Stomach (tissue), 9 donors: Measurements from ENCODE around the gene SENP7. TPM values are rescaled to one million over a fixed set of nuclear protein-coding genes. Genes with fewer than 3 reads are reported as not detected.

Experiments
- DNase-seq, 2 donors: peaks; one replicate each; pipeline versions ENCODE4 v3.0.0 to v3.0.0-alpha.2; 2013 to 2019
- H3K27ac ChIP-seq, 5 donors: fragments of 200-600 bp in 4 of 5; sonication (generic) in 4 of 5; one replicate each; pipeline ENCODE4 v1.5.1; 2013 to 2019; ENCODE audit warnings: mild to moderate bottlenecking in 1 of 5, moderate library complexity in 1 of 5
- H3K27me3 ChIP-seq, 3 donors: fragments of 200-600 bp; sonication (generic); one replicate each; pipeline ENCODE4 v1.5.1; 2017 to 2019; ENCODE audit warnings: mixed run types in 1 of 3
- H3K36me3 ChIP-seq, 4 donors: fragments of 200-600 bp; sonication (generic); 1 replicate in 3 of 4; 2 replicates in 1 of 4; pipeline ENCODE4 v1.5.1; 2016 to 2019
- H3K4me1 ChIP-seq, 4 donors: fragments of 200-600 bp; sonication (generic); one replicate each; pipeline ENCODE4 v1.5.1; 2016 to 2019
- H3K4me3 ChIP-seq, 4 donors: fragments of 200-600 bp; sonication (generic) in 3 of 4; one replicate each; pipeline ENCODE4 v1.5.1; 2016 to 2019; ENCODE audit warnings: mild to moderate bottlenecking in 1 of 4
- H3K9me3 ChIP-seq, 4 donors: fragments of 200-600 bp; sonication (generic); one replicate each; pipeline ENCODE4 v1.5.1; 2016 to 2019
- CTCF ChIP-seq, 7 experiments: fragments of 450-650 bp in 4 of 7; fragments of 200-600 bp in 3 of 7; sonication (generic) in 3 of 7; IDR thresholded peaks; one replicate each; pipeline ENCODE4 v1.5.1; 2016 to 2019; ENCODE audit warnings: antibody characterized with exemption in 7 of 7, control low read depth in 2 of 7, mild to moderate bottlenecking in 1 of 7
- EP300 ChIP-seq: sonication (generic); formaldehyde crosslinking; IDR thresholded peaks from one replicate; pipeline ENCODE4 v1.6.1; 2017; ENCODE audit warnings: antibody characterized with exemption
- POLR2A ChIP-seq, 4 donors: fragments of 450-650 bp; IDR thresholded peaks; one replicate each; pipeline ENCODE4 v1.6.1; 2016; ENCODE audit warnings: antibody characterized with exemption in 4 of 4, control low read depth in 2 of 4, mild to moderate bottlenecking in 1 of 4, moderate library complexity in 1 of 4
- POLR2AphosphoS5 ChIP-seq, 3 donors: sonication (generic); formaldehyde crosslinking; IDR thresholded peaks; one replicate each; pipeline ENCODE4 v1.6.1; 2016; ENCODE audit warnings: antibody characterized with exemption in 3 of 3
- WGBS, 5 donors: extraction: QIAGEN DNeasy Blood & Tissue Kit in 3 of 5; methylation state at CpG; one replicate each; pipeline versions ENCODE4 v1.1.5 to v1.1.7; 2013 to 2018; 5-methylcytosine and 5-hydroxymethylcytosine counted together
- intact Hi-C: fragments of 100-400 bp; cut with DNase I; formaldehyde crosslinking; loops from one replicate; pipeline ENCODE4 v1.15.1; 2023; ENCODE audit warnings: low total_unique reads
- polyA plus RNA-seq, 3 donors: library from polyadenylated mRNA; stranded (reverse); fragments of 200-250 nt; gene quantifications; one replicate each; pipeline ENCODE4 v1.2.3, GENCODE V29; 2013
- total RNA-seq, 5 donors: library from RNA; depleted of rRNA; stranded (reverse); fragments of >200 nt; gene quantifications; one replicate each; pipeline versions ENCODE4 v1.1.0 to v1.2.3, GENCODE V29; 2014 to 2016
- donor health status: healthy with polysubstance abuse.
- donor health status: Bipolar disorder and iron deficiency.
- donor health status: healthy.

Gene SENP7
- total and polyA plus RNA-seq, 8 donors: 1.4 to 93.1 (median 14.6) TPM

- intact Hi-C loops: no loop called here
- DNase-seq: no peak
- TF ChIP-seq CTCF (IDR thresholded peaks at IDR 0.05) (no peak), POLR2AphosphoS5 (IDR thresholded peaks at IDR 0.05) (no peak), POLR2A (IDR thresholded peaks at IDR 0.05) (no peak), EP300 (no peak)
- no peaks in the 10 kb centered on the region for H3K4me1 ChIP-seq
- H3K27ac ChIP-seq: no peak overlapping the region
- WGBS, 5 donors: 74 to 84% (median 81%) methylated on average over 3 of the region's 3 CpGs
- H3K36me3 ChIP-seq: peaks cover 0 to 27% (median 14%) of the 10 kb centered on the region in 4 donors
- no peaks in the 10 kb centered on the region for H3K9me3 ChIP-seq
- H3K4me3 ChIP-seq: no peak overlapping the region
- H3K27me3 ChIP-seq: no peaks in the 10 kb centered on the region
These were observed 11.2 kb downstream of the SENP7 start for GRCh38 chr3:101501783-101502182.

- no peak for TF ChIP-seq EP300
- no peak for TF ChIP-seq POLR2AphosphoS5 (IDR thresholded peaks at IDR 0.05)
- TF ChIP-seq CTCF (IDR thresholded peaks at IDR 0.05): no peak
- TF ChIP-seq POLR2A (IDR thresholded peaks at IDR 0.05): no peak
- 97 to 100% (median 98%) methylated on average over 1 of the region's 1 CpG for WGBS, 5 donors
- no peaks in the 10 kb centered on the region for H3K4me1 ChIP-seq
- no peak overlapping the region for H3K27ac ChIP-seq
- intact Hi-C loops: no loop called here
- H3K27me3 ChIP-seq: no peaks in the 10 kb centered on the region
- H3K9me3 ChIP-seq: no peaks in the 10 kb centered on the region
- peaks cover 0 to 27% (median 14%) of the 10 kb centered on the region in 4 donors for H3K36me3 ChIP-seq
- no peak for DNase-seq
- H3K4me3 ChIP-seq: no peak overlapping the region
These were observed 12.8 kb downstream of the SENP7 start for GRCh38 chr3:101500208-101500607.

- Histone ChIP-seq H3K27ac (no peak overlapping the region), H3K4me1 (no peaks in the 10 kb centered on the region), H3K9me3 (no peaks in the 10 kb centered on the region), H3K27me3 (no peaks in the 10 kb centered on the region), H3K4me3 (no peak overlapping the region), H3K36me3 (peaks cover 0 to 31% (median 15%) of the 10 kb centered on the region in 4 donors)
- no peak for DNase-seq
- intact Hi-C loops: no loop called here
- 95 to 100% (median 99%) methylated on average over 2 of the region's 2 CpGs for WGBS, 5 donors
- TF ChIP-seq POLR2AphosphoS5 (IDR thresholded peaks at IDR 0.05) (no peak), CTCF (IDR thresholded peaks at IDR 0.05) (no peak), POLR2A (IDR thresholded peaks at IDR 0.05) (no peak), EP300 (no peak)
These were observed 15.2 kb downstream of the SENP7 start for GRCh38 chr3:101497803-101498202.

GRCh38 chr3:101495552-101495951 is 17.5 kb downstream of the SENP7 start:
- DNase-seq: no peak
- Histone ChIP-seq H3K9me3 (no peaks in the 10 kb centered on the region), H3K27ac (no peak overlapping the region), H3K4me3 (no peak overlapping the region), H3K36me3 (peaks cover 0 to 46% (median 33%) of the 10 kb centered on the region in 4 donors), H3K27me3 (no peaks in the 10 kb centered on the region), H3K4me1 (no peaks in the 10 kb centered on the region)
- TF ChIP-seq EP300 (no peak), POLR2A (IDR thresholded peaks at IDR 0.05) (no peak), CTCF (IDR thresholded peaks at IDR 0.05) (no peak), POLR2AphosphoS5 (IDR thresholded peaks at IDR 0.05) (no peak)
- intact Hi-C loops: no loop called here
- WGBS, 5 donors: 84 to 89% (median 85%) methylated on average over 4 of the region's 4 CpGs
